HG03135 (cell line): ENCODE results near the gene SH3GLB2.

Source experiments
- ATAC-seq: cut with Tn5 transposase; IDR thresholded peaks from one replicate; pipeline ENCODE4 v1.9.1; 2021; ENCODE audit warnings: mild to moderate bottlenecking, moderate library complexity; ENCODE audit not compliant: unreplicated experiment

The SH3GLB2 gene

GRCh38 chr9:129054163-129054851 lies 26.2 kb upstream of the SH3GLB2 start:
- no peak for ATAC-seq

GRCh38 chr9:129053020-129053419 lies 24.9 kb upstream of the SH3GLB2 start:
- no peak for ATAC-seq

- no peak for ATAC-seq
Measured at GRCh38 chr9:129052592-129052991, 24.5 kb upstream of the SH3GLB2 start.

GRCh38 chr9:129042016-129042415 lies 13.9 kb upstream of the SH3GLB2 start:
- no peak for ATAC-seq

- no peak for ATAC-seq
Measured at GRCh38 chr9:129040113-129040643, 12.0 kb upstream of the SH3GLB2 start.

- ATAC-seq: no peak
Measured at GRCh38 chr9:129038109-129038852, 10.2 kb upstream of the SH3GLB2 start.

GRCh38 chr9:129037767-129038098 lies 9.6 kb upstream of the SH3GLB2 start:
- no peak for ATAC-seq

- ATAC-seq: no peak
Measured at GRCh38 chr9:129036923-129037766, 9.0 kb upstream of the SH3GLB2 start.

- peak; percentile 94 for ATAC-seq
Measured at GRCh38 chr9:129036241-129036922, 8.3 kb upstream of the SH3GLB2 start, which contains the start of gene MIGA2. Gene MIGA2, plus strand, starts transcription at chr9:129036626. Its CDS starts 3,969 bp downstream, at chr9:129040595.

GRCh38 chr9:129035838-129036237 lies 7.7 kb upstream of the SH3GLB2 start:
- peak; percentile 10 for ATAC-seq

- no peak for ATAC-seq
Measured at GRCh38 chr9:129033216-129033615, 5.1 kb upstream of the SH3GLB2 start.

- ATAC-seq: no peak
Measured at GRCh38 chr9:129032541-129033159, 4.5 kb upstream of the SH3GLB2 start.

- no peak for ATAC-seq
Measured at GRCh38 chr9:129031514-129031913, 3.4 kb upstream of the SH3GLB2 start.

- no peak for ATAC-seq
Measured at GRCh38 chr9:129030191-129030590, 2.1 kb upstream of the SH3GLB2 start.

- ATAC-seq: peak; percentile 52
Measured at GRCh38 chr9:129027685-129028191, 393 bp downstream of the SH3GLB2 start.

GRCh38 chr9:129027224-129027684 lies 877 bp downstream of the SH3GLB2 start:
- ATAC-seq: no peak

- no peak for ATAC-seq
Measured at GRCh38 chr9:129026442-129027223, 1.5 kb downstream of the SH3GLB2 start.

GRCh38 chr9:129023908-129024233 lies 4.3 kb downstream of the SH3GLB2 start:
- ATAC-seq: no peak
